ENCODE measurements around the gene RARB.

The RARB gene

DNA sequence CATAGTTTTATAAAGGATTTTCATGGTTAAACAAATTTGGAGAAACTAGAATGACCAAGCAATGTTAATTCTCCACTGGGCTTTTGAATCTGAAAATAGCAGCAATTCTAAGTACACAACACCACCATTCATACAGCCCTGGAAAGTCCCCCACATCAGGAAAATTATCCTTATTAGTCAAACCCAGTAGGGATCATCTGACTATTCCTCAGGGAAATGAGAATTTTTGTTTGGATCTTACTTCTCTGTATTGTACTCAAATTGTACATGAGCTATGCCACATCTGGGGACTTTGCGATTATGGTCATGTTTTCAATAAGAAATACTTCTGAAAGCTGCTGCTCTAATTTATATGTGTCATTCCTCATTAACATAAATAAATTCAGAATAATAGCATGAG, 46.0 kb downstream of the RARB start:
- in situ Hi-C loops (cut with MboI; ENCODE audit: low sequenced_read_pairs), result no loop called here
- H3K9me3 ChIP-seq, result no peaks in the 10 kb centered on the region; the same call in 1 of the 2 replicates
- peaks cover 7% of the 10 kb centered on the region; the same call in 1 of the 2 replicates for H3K4me1 ChIP-seq
- no peaks in the 10 kb centered on the region for H3K36me3 ChIP-seq (replicated peaks)
- no peaks in the 10 kb centered on the region for H3K27me3 ChIP-seq (ENCODE audit: low read depth)
- no peak for DNase-seq (ENCODE audit: low spot score in 2 of 2)
- H3K4me3 ChIP-seq, result no peak overlapping the region

DNA sequence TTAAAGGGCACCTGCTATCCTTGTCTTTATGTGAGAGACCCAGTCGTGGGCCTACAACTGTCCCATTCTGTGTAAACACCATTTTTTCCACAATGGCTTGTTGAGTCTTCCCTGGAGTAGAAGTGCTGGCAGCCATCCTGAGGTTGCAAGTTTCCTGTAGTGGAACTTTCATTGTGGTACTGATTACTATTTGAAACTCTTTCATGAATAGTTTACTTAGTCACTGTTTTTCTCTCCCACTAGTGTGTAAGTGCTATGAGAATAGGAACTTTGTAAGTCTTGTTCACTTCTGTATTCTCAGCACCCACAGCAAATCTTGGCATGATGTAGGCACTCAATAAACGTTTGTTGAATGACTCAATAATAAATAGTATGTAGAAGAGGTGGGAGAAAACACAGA, 48.6 kb downstream of the RARB start:
- Histone ChIP-seq H3K4me3 (no peak overlapping the region), H3K36me3 (replicated peaks) (no peaks in the 10 kb centered on the region), H3K27me3 (ENCODE audit: low read depth) (no peaks in the 10 kb centered on the region), H3K4me1 (peaks cover 6% of the 10 kb centered on the region; the same call in 1 of the 2 replicates), H3K9me3 (no peaks in the 10 kb centered on the region; the same call in 1 of the 2 replicates)
- DNase-seq (ENCODE audit: low spot score in 2 of 2), result no peak
- in situ Hi-C loops (cut with MboI; ENCODE audit: low sequenced_read_pairs), result no loop called here

DNA sequence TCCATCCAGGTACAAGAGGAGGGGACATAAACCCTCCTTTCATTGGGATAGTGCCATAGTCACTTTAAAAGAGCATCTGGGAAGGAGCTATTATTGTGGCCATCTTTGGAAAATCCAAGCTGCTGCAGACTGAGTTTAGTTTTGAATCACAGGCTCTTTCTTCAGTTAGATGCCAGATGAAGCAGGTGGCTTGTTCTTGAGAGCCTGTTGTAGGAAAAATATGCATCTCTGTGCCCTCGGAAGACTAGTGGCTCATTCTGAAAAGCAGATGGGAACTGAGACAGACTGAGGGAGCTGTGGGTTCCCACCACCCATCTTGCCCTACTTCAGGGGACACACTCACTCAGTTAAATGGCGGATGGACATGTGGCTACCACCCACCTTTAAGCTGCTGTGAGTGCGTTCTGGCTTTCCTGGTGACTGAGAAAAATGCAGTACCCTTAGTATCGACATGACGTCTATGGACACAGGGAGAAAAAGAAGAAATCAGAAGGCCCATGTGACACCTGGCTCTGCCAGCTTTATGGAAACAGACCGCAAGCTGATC, 50.2 kb downstream of the RARB start:
- DNase-seq (ENCODE audit: low spot score in 2 of 2), result no peak
- Histone ChIP-seq H3K36me3 (replicated peaks) (no peaks in the 10 kb centered on the region), H3K27me3 (ENCODE audit: low read depth) (no peaks in the 10 kb centered on the region), H3K9me3 (no peaks in the 10 kb centered on the region), H3K4me1 (0 out of 2 replicates have a peak, but pooled peaks cover 4% of the 10 kb centered on the region), H3K4me3 (no peak overlapping the region)
- in situ Hi-C loops (cut with MboI; ENCODE audit: low sequenced_read_pairs), result no loop called here

DNA sequence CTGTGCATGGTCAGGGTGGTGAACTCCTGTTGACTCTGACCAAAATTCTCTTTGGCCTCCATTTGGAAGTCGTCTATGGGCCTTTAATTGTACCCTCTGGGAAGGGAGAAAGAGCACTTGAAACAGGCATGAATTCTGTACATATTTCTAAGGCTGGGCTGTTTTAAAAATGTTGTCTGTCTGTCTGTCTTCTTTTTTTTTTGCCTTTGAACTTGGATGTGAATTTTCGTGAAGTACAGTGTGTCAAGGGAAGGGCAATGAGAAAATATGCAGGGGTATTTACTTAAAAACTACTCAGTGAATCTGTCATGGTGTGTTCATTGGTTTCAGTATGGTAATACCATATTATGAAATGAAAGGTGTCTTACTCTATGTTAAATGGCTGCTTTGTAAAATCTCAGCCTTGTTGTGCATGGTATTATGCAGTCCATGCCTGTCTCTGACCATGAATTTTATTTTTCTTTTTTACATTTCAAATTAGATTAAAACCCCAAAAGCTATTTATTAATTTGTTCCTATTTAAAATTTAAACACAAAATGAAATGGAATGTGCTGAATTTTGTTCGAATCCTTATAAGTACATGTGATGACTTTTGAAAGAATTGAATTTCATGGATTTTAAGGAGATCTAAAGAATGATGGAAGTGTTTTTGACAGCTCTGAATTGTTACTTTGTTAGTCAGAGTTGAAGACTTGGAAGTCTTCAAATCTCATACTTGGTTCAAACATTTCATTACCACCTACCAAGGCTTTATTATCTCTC, 51.1 kb downstream of the RARB start:
- H3K27me3 ChIP-seq (ENCODE audit: low read depth), result no peaks in the 10 kb centered on the region; the same call in 1 of the 2 replicates
- no peaks in the 10 kb centered on the region for H3K9me3 ChIP-seq
- no peak for DNase-seq (ENCODE audit: low spot score in 2 of 2)
- in situ Hi-C loops (cut with MboI; ENCODE audit: low sequenced_read_pairs), result no loop called here
- no peaks in the 10 kb centered on the region for H3K36me3 ChIP-seq (replicated peaks)
- H3K4me3 ChIP-seq, result no peak overlapping the region
- 0 out of 2 replicates have a peak, but pooled peaks cover 1% of the 10 kb centered on the region for H3K4me1 ChIP-seq

DNA sequence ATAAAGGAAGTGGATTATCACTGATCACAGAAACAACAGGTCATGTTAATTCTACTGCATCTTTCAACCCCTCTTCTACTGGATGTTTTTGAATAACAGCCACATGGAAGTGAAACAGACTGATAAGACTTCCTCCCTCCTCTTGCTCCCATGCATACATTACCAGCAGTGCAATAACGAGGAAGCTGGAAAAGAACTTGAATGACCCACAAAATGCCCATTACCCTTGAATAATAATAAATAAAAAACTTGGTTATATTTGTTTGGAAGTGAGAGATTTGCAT, 51.6 kb downstream of the RARB start:
- Histone ChIP-seq H3K4me1 (no peaks in the 10 kb centered on the region), H3K9me3 (no peaks in the 10 kb centered on the region), H3K36me3 (replicated peaks) (no peaks in the 10 kb centered on the region), H3K27me3 (ENCODE audit: low read depth) (no peaks in the 10 kb centered on the region; the same call in 1 of the 2 replicates), H3K4me3 (no peak overlapping the region)
- in situ Hi-C loops (cut with MboI; ENCODE audit: low sequenced_read_pairs), result no loop called here
- DNase-seq (ENCODE audit: low spot score in 2 of 2), result no peak

DNA sequence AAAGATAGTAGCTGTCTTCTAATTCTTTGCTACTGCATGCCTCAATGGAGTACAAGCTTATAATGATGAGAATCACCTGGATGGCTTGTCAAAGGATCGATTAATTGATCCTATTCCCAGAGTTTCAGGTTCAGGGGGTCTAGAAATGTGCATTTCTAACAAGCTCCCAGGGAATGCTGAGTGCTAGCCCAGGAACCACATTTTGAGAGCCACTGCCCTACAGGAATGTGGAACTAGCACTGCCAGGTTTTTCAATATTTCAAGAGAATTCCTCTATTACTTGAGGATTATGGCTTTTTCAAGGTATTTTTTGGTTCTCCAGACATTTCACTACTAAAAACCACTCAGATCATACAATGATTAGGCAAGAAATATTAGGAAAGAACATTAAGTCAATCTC, 52.7 kb downstream of the RARB start:
- Histone ChIP-seq H3K4me3 (no peak overlapping the region), H3K36me3 (replicated peaks) (no peaks in the 10 kb centered on the region), H3K9me3 (no peaks in the 10 kb centered on the region), H3K4me1 (no peaks in the 10 kb centered on the region), H3K27me3 (ENCODE audit: low read depth) (no peaks in the 10 kb centered on the region; the same call in 1 of the 2 replicates)
- in situ Hi-C loops (cut with MboI; ENCODE audit: low sequenced_read_pairs), result no loop called here
- DNase-seq (ENCODE audit: low spot score in 2 of 2), result no peak

DNA sequence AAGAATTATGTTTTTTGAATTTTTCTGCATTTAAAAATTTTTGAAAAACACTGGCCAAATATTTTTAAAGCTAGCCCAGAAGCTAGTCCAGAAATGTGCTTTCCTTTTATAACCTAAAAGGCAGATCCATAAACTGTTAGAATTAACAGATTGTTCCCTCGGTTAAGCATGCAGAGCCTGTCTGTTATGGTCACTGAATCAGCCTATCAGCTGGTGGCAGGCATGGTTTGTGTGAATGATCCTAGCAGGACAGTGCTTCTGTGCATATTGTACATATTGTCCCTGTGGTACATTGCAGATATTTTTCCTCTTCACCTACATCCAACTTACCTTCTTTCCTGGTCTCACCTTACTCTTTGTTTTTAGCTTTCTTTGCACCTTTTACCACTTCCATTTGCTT, 53.3 kb downstream of the RARB start:
- in situ Hi-C loops (cut with MboI; ENCODE audit: low sequenced_read_pairs), result no loop called here

DNA sequence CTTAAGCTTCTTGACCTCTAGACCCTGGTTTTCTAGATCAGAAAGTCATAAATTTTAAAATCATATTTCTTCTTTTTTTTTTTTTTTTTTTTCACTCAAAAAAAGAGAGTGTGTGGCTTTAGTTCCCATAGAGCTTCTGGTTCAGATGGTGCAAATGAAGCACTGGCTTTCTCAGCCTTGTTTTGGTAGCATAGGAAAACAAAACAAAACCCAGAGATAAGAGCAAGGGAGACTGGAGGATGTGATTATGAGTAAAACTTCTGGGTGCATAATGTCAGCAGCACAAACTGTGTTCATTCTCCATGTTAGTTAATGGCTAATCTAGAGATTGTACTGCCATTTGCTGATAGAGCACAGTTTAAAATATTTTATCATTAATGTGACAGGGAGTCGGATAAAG, 55.4 kb downstream of the RARB start:
- in situ Hi-C loops (cut with MboI; ENCODE audit: low sequenced_read_pairs), result no loop called here
- no peak for DNase-seq (ENCODE audit: low spot score in 2 of 2)
- Histone ChIP-seq H3K27me3 (ENCODE audit: low read depth) (peaks cover under 1% of the 10 kb centered on the region; the same call in 1 of the 2 replicates), H3K36me3 (replicated peaks) (no peaks in the 10 kb centered on the region), H3K4me3 (no peak overlapping the region), H3K9me3 (no peaks in the 10 kb centered on the region), H3K4me1 (no peaks in the 10 kb centered on the region)

More for the DNA sequence above, 53.3 kb downstream of the RARB start:
- DNase-seq (ENCODE audit: low spot score in 2 of 2), result no peak
- no peaks in the 10 kb centered on the region for H3K9me3 ChIP-seq
- no peaks in the 10 kb centered on the region; the same call in 1 of the 2 replicates for H3K27me3 ChIP-seq (ENCODE audit: low read depth)
- H3K4me3 ChIP-seq, result no peak overlapping the region
- H3K4me1 ChIP-seq, result no peaks in the 10 kb centered on the region
- no peaks in the 10 kb centered on the region for H3K36me3 ChIP-seq (replicated peaks)

DNA sequence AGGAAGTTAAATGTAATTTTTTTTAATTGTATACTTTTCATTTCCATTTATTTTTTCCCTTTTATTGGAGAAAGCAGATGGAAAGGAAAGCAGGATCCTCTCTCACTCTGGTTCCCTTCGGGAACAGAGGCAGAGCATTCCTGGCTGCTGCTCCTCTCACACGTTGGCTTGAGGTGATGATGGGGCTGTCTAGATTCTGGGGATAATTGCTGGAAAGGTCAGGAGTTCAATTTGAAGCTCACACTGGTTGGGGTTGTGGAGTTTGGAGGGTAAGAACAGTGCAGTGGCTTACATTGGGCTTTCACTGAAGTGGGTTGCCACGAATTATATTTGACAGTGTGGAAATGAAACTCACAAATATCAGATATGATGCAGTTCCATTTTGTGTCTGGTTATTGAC, 57.6 kb downstream of the RARB start:
- Histone ChIP-seq H3K4me1 (no peaks in the 10 kb centered on the region), H3K27me3 (ENCODE audit: low read depth) (peaks cover 8% of the 10 kb centered on the region; the same call in 1 of the 2 replicates), H3K36me3 (replicated peaks) (no peaks in the 10 kb centered on the region), H3K4me3 (no peak overlapping the region), H3K9me3 (no peaks in the 10 kb centered on the region)
- in situ Hi-C loops (cut with MboI; ENCODE audit: low sequenced_read_pairs), result no loop called here
- DNase-seq (ENCODE audit: low spot score in 2 of 2), result no peak

DNA sequence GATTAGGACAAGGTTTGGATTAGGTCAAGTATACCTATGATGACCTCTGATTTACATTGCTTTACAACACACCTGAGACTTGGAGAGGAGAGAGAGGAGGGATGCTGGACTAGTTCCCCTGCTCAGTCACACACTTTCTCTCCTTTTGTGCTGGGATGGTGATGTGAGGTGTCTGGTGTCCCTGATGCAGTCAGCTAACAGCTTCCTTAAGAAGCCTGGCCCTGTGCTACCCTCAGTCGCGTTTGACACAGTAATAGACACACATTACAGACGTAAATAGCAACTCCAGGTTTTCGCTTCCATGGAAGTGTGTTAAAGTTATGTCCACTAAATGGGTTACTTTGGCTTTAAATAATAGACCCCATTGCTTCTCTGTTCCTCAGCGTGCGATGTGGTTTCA, 58.9 kb downstream of the RARB start:
- peaks cover 8% of the 10 kb centered on the region; the same call in 1 of the 2 replicates for H3K27me3 ChIP-seq (ENCODE audit: low read depth)
- no peaks in the 10 kb centered on the region for H3K9me3 ChIP-seq
- DNase-seq (ENCODE audit: low spot score in 2 of 2), result no peak
- no peaks in the 10 kb centered on the region for H3K4me1 ChIP-seq
- in situ Hi-C loops (cut with MboI; ENCODE audit: low sequenced_read_pairs), result no loop called here
- H3K4me3 ChIP-seq, result no peak overlapping the region
- no peaks in the 10 kb centered on the region for H3K36me3 ChIP-seq (replicated peaks)

DNA sequence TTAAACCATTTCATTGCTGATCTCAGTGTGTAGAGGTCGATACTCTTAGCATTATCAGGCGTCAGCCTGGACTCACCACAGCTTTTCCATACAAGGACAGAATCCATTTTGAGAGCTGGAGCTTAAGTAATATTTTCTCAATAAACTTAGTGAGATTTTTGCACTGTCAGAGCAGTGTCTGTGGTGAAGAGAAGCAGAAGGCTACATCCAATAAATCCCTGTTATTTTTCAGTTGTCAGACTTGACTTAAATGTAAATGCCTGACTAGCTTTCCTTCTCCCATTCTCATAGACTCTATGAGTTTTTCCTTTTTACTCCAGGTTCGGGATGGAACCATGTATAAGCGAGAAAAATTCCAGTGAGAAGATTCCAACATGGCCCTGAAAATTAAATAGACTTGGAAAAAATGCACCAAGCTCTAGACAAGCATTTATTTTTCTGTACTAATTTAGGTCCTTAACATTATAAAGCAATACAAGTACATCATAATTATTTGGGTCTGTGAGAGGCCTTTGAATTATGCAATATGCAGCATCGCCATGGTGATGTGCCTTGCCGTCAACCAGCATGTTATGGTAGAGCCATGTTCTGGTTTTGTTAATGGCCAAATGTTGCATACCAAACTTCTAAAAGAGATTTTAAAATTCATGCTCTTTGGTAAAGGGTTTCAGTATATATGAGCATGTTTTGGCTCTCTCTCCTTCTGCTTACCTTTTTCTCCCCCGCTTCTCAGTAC, 62.0 kb downstream of the RARB start:
- no peaks in the 10 kb centered on the region for H3K4me1 ChIP-seq
- DNase-seq (ENCODE audit: low spot score in 2 of 2), result no peak
- H3K36me3 ChIP-seq (replicated peaks), result no peaks in the 10 kb centered on the region
- in situ Hi-C loops (cut with MboI; ENCODE audit: low sequenced_read_pairs), result no loop called here
- 0 out of 2 replicates have a peak, but pooled peaks cover 8% of the 10 kb centered on the region for H3K27me3 ChIP-seq (ENCODE audit: low read depth)
- H3K4me3 ChIP-seq, result no peak overlapping the region
- no peaks in the 10 kb centered on the region for H3K9me3 ChIP-seq

DNA sequence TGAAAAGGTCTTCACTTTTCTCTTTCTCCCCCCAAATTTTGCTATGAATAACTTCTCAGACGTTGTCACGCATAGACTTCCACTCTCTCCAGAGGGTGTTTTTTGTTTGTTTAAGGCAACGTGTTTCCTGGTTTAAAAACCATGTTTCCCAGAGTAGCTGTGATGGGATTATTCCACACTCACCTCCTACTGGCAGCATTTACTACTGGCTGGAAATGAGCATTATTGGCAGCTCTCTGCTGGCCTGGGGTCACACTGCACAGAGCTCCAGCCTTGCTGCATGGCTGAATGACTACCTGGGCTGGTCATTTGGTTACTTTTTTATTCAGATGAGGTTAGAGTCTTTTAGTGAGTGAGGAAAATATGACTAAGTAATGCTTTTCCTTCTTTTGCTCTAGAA, 65.2 kb downstream of the RARB start:
- 0 out of 2 replicates have a peak, but pooled peaks cover 8% of the 10 kb centered on the region for H3K27me3 ChIP-seq (ENCODE audit: low read depth)
- no peaks in the 10 kb centered on the region for H3K9me3 ChIP-seq
- DNase-seq (ENCODE audit: low spot score in 2 of 2), result no peak
- H3K4me3 ChIP-seq, result no peak overlapping the region
- H3K4me1 ChIP-seq, result no peaks in the 10 kb centered on the region
- H3K36me3 ChIP-seq (replicated peaks), result no peaks in the 10 kb centered on the region
- in situ Hi-C loops (cut with MboI; ENCODE audit: low sequenced_read_pairs), result no loop called here

DNA sequence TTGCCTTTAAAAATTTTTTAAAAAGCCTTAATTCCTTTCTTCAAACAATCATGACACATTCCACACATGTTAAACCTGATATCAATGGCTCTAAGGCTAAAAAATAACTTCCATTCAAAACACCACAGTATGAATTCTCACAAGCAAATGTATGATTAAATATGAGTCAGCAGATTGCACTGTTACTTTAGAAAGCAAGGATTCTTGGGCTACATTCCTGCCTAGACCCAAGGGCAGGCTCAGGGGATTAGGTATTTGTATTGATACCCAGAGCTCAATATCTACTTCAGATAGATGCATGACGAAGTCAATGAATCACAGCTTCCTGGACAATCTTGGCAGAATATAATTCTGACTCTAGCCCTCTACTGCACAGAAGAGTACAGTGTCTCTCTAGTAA, 65.7 kb downstream of the RARB start:
- Histone ChIP-seq H3K4me1 (no peaks in the 10 kb centered on the region), H3K9me3 (no peaks in the 10 kb centered on the region), H3K4me3 (no peak overlapping the region), H3K27me3 (ENCODE audit: low read depth) (0 out of 2 replicates have a peak, but pooled peaks cover 4% of the 10 kb centered on the region), H3K36me3 (replicated peaks) (no peaks in the 10 kb centered on the region)
- in situ Hi-C loops (cut with MboI; ENCODE audit: low sequenced_read_pairs), result no loop called here
- DNase-seq (ENCODE audit: low spot score in 2 of 2), result no peak

DNA sequence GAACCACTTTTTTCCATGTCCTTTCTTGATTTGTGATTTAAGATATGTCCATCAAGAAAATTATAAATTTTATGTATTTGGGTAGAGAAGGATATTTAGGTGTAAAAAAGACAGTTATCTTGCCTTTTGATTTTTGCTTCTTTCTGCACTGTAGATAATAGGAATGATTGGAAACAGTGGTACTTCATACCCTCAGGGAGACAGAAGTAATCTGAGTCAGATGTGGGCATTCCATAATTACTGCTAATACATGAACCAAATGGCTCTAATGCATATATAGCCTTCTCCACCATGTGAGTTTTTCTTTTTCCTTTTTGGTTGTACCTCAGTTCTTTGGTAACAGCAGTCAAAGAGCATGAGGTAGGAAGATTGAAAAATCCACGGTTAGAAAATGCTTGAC, 67.2 kb downstream of the RARB start:
- Histone ChIP-seq H3K9me3 (no peaks in the 10 kb centered on the region), H3K4me1 (no peaks in the 10 kb centered on the region), H3K36me3 (replicated peaks) (no peaks in the 10 kb centered on the region), H3K4me3 (no peak overlapping the region), H3K27me3 (ENCODE audit: low read depth) (no peaks in the 10 kb centered on the region)
- DNase-seq (ENCODE audit: low spot score in 2 of 2), result no peak
- in situ Hi-C loops (cut with MboI; ENCODE audit: low sequenced_read_pairs), result no loop called here

Measured in HAP-1 (cell line).